OCI-LY3 (cell line): ENCODE measurements around the gene ACAN.

Experiments used
- H2AFZ ChIP-seq: fragments of 200-600, 300-600 bp; shearing (Covaris generic); 2 replicates; pipeline ENCODE4 v1.6.0; 2014; ENCODE audit warnings: antibody characterized with exemption, low read depth, low read length
- H3K27ac ChIP-seq: fragments of 200-600, 300-600 bp; sonication (generic); 2 replicates; pipeline ENCODE4 v1.5.1; 2014; ENCODE audit warnings: mild to moderate bottlenecking, low read length, moderate library complexity, mixed read lengths
- H3K27me3 ChIP-seq: fragments of 200-600, 300-600 bp; sonication (generic); 2 replicates; pipeline ENCODE4 v1.6.1; 2014; ENCODE audit warnings: low read depth, low read length, mixed read lengths
- H3K36me3 ChIP-seq: fragments of 200-600, 300-600 bp; sonication (generic); replicated peaks from 2 replicates; pipeline ENCODE3; 2014; ENCODE audit warnings: low read depth, low read length, mixed read lengths
- H3K4me1 ChIP-seq: fragments of 300-600, 200-600 bp; sonication (generic); 2 replicates; pipeline ENCODE4 v1.6.1; 2014; ENCODE audit warnings: low read length, mixed read lengths
- H3K4me2 ChIP-seq: fragments of 200-600, 300-600 bp; sonication (generic); 2 replicates; pipeline ENCODE4 v1.6.1; 2014; ENCODE audit warnings: low read length, mixed read lengths
- H3K4me3 ChIP-seq: fragments of 300-600, 200-600 bp; sonication (generic); 2 replicates; pipeline ENCODE4 v1.5.1; 2014; ENCODE audit warnings: antibody characterized with exemption, mild to moderate bottlenecking, low read length, moderate library complexity
- H3K79me2 ChIP-seq: fragments of 300-600, 200-600 bp; shearing (Covaris generic); 2 replicates; pipeline ENCODE4 v1.6.1; 2014; ENCODE audit warnings: mild to moderate bottlenecking, low read length, mixed read lengths
- H3K9ac ChIP-seq: fragments of 300-600, 200-600 bp; shearing (Covaris generic); 2 replicates; pipeline ENCODE4 v1.6.0; 2014; ENCODE audit warnings: mild to moderate bottlenecking, low read length, moderate library complexity
- H3K9me3 ChIP-seq: fragments of 200-600, 300-600 bp; shearing (Covaris generic); 2 replicates; pipeline ENCODE4 v1.6.1; 2014; ENCODE audit warnings: low read length, mixed read lengths; ENCODE audit not compliant: insufficient read depth
- H4K20me1 ChIP-seq: fragments of 200-600, 300-600 bp; sonication (generic); 2 replicates; pipeline ENCODE4 v1.6.1; 2016; ENCODE audit warnings: low read length, mixed read lengths; ENCODE audit not compliant: insufficient read depth
- CTCF ChIP-seq: fragments of 200-600, 300-600 bp; sonication (generic); IDR thresholded peaks from 2 replicates; pipeline ENCODE4 v1.5.1; 2014; ENCODE audit warnings: antibody characterized with exemption, low read length, low read depth
- EZH2phosphoT487 ChIP-seq: fragments of 200-600 bp; shearing (Covaris generic); IDR thresholded peaks from 2 replicates; pipeline ENCODE4 v1.6.1; 2018; ENCODE audit warnings: antibody characterized with exemption, mixed run types, low read depth

Gene ACAN

GRCh38 chr15:88821993-88822392, 18.8 kb downstream of the ACAN start:
- Histone ChIP-seq H3K79me2 (no peaks in the 10 kb centered on the region), H3K9ac (no peak overlapping the region), H3K27ac (no peak overlapping the region), H4K20me1 (no peaks in the 10 kb centered on the region), H3K9me3 (no peaks in the 10 kb centered on the region), H3K4me3 (no peak overlapping the region), H3K4me2 (no peak overlapping the region), H3K36me3 (no peaks in the 10 kb centered on the region), H2AFZ (no peak overlapping the region), H3K27me3 (peaks cover 33% of the 10 kb centered on the region), H3K4me1 (no peaks in the 10 kb centered on the region)
- TF ChIP-seq CTCF = no peak
- TF ChIP-seq EZH2phosphoT487 = no peak

- Histone ChIP-seq H3K4me2 (no peak overlapping the region), H3K9ac (no peak overlapping the region), H3K27ac (no peak overlapping the region), H3K27me3 (peaks cover 7% of the 10 kb centered on the region), H3K79me2 (no peaks in the 10 kb centered on the region), H3K36me3 (no peaks in the 10 kb centered on the region), H3K9me3 (no peaks in the 10 kb centered on the region), H3K4me1 (no peaks in the 10 kb centered on the region), H2AFZ (no peak overlapping the region), H4K20me1 (no peaks in the 10 kb centered on the region), H3K4me3 (no peak overlapping the region)
- TF ChIP-seq EZH2phosphoT487 (no peak), CTCF (no peak)
Measured at GRCh38 chr15:88828791-88829190, 25.6 kb downstream of the ACAN start.

DNA sequence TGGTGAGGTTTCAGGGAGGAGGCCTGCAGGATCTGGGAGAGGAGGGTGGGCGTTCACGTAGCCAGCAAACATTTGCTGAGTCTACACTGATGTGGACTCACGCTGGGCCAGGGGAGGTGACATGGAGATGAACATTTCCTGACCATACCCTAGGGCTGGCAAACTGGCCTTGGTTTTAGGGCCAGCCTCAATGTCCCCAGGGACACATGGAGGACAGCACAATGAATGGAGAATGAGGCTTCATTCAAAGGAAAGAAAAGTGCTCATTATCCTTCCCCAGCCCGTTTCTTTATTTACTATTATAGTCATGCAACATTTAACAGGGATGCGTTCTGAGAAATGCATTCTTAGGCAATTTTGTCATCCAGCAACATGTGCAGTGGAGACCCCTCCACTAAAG, 26.8 kb downstream of the ACAN start:
- H3K27me3 ChIP-seq = peaks cover 7% of the 10 kb centered on the region

More for the DNA sequence above, 26.8 kb downstream of the ACAN start:
- no peaks in the 10 kb centered on the region for H4K20me1 ChIP-seq
- H3K4me2 ChIP-seq = no peak overlapping the region
- H3K4me3 ChIP-seq = no peak overlapping the region
- no peak overlapping the region for H3K9ac ChIP-seq
- no peaks in the 10 kb centered on the region for H3K36me3 ChIP-seq
- no peak overlapping the region for H3K27ac ChIP-seq
- H3K9me3 ChIP-seq = no peaks in the 10 kb centered on the region
- H2AFZ ChIP-seq = no peak overlapping the region
- peaks cover 3% of the 10 kb centered on the region; the same call in 1 of the 2 replicates for H3K4me1 ChIP-seq
- H3K79me2 ChIP-seq = no peaks in the 10 kb centered on the region
- TF ChIP-seq EZH2phosphoT487 (no peak), CTCF (no peak)
